ENCODE results near the gene APBA1.

- TF ChIP-seq, protein P1, sequence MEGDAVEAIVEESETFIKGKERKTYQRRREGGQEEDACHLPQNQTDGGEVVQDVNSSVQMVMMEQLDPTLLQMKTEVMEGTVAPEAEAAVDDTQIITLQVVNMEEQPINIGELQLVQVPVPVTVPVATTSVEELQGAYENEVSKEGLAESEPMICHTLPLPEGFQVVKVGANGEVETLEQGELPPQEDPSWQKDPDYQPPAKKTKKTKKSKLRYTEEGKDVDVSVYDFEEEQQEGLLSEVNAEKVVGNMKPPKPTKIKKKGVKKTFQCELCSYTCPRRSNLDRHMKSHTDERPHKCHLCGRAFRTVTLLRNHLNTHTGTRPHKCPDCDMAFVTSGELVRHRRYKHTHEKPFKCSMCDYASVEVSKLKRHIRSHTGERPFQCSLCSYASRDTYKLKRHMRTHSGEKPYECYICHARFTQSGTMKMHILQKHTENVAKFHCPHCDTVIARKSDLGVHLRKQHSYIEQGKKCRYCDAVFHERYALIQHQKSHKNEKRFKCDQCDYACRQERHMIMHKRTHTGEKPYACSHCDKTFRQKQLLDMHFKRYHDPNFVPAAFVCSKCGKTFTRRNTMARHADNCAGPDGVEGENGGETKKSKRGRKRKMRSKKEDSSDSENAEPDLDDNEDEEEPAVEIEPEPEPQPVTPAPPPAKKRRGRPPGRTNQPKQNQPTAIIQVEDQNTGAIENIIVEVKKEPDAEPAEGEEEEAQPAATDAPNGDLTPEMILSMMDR (IDR thresholded peaks at IDR 0.05), result no peak
- no peak for TF ChIP-seq POLR2A (IDR thresholded peaks at IDR 0.05)
Measured at GRCh38 chr9:69602773-69603172, 69.4 kb downstream of the APBA1 start.
